CD14-positive monocyte (primary cell): ENCODE data around the gene SLC36A3. TPM values are rescaled to one million over a fixed set of nuclear protein-coding genes. Genes with fewer than 3 reads are reported as not detected.

Experiments
- DNase-seq, 3 donors: peaks; one replicate each; pipeline ENCODE4 v3.0.0-alpha.2; 2011 to 2022
- H2AFZ ChIP-seq: 2 replicates; pipeline ENCODE4 v1.6.0; 2012; ENCODE audit warnings: mild to moderate bottlenecking, low read depth, low read length, inconsistent platforms; ENCODE audit not compliant: insufficient read depth, poor library complexity, severe bottlenecking
- H3K27ac ChIP-seq, 2 donors: 1 replicate in 1 of 2; 2 replicates in 1 of 2; pipeline ENCODE4 v1.5.1; 2012 to 2013; ENCODE audit warnings: low read length in 2 of 2, control low read depth in 1 of 2, inconsistent platforms in 1 of 2, low read depth in 1 of 2, mild to moderate bottlenecking in 1 of 2
- H3K27me3 ChIP-seq, 2 donors: one replicate each; pipeline versions ENCODE4 v1.6.0 to v1.6.1; 2011 to 2013; ENCODE audit warnings: low read length in 2 of 2; ENCODE audit not compliant: control insufficient read depth in 2 of 2, insufficient read depth in 2 of 2
- H3K36me3 ChIP-seq, 2 donors: replicated peaks in 1 of 2; 1 replicate in 1 of 2; 2 replicates in 1 of 2; pipeline versions ENCODE4 v1.5.1 to v1.6.1; 2012 to 2013; ENCODE audit warnings: low read length in 2 of 2, control low read depth in 1 of 2, inconsistent platforms in 1 of 2, mild to moderate bottlenecking in 1 of 2; ENCODE audit not compliant: insufficient read depth in 2 of 2, control insufficient read depth in 1 of 2
- H3K4me1 ChIP-seq, 2 donors: 1 replicate in 1 of 2; 2 replicates in 1 of 2; pipeline versions ENCODE4 v1.5.1 to v1.6.1; 2012 to 2013; ENCODE audit warnings: low read length in 2 of 2, control low read depth in 1 of 2, inconsistent platforms in 1 of 2, mild to moderate bottlenecking in 1 of 2, moderate library complexity in 1 of 2; ENCODE audit not compliant: insufficient read depth in 2 of 2, control insufficient read depth in 1 of 2
- H3K4me2 ChIP-seq: replicated peaks from 2 replicates; pipeline ENCODE3; 2012; ENCODE audit warnings: low read length, moderate library complexity, mild to moderate bottlenecking; ENCODE audit not compliant: poor library complexity, severe bottlenecking; ENCODE audit errors: extremely low read depth
- H3K4me3 ChIP-seq, 3 experiments: fragments of 200-600 bp in 1 of 3; sonication (generic) in 1 of 3; replicated peaks in 1 of 3; 1 replicate in 2 of 3; 2 replicates in 1 of 3; pipeline ENCODE4 v1.5.1; 2011 to 2013; ENCODE audit warnings: low read length in 3 of 3, mild to moderate bottlenecking in 3 of 3, control low read depth in 2 of 3, low read depth in 2 of 3, inconsistent platforms in 1 of 3, moderate library complexity in 1 of 3
- H3K79me2 ChIP-seq: 2 replicates; pipeline ENCODE4 v1.6.0; 2012; ENCODE audit warnings: mild to moderate bottlenecking, control low read depth, inconsistent platforms, low read length, moderate library complexity; ENCODE audit not compliant: insufficient read depth
- H3K9ac ChIP-seq: 2 replicates; pipeline ENCODE4 v1.6.0; 2017; ENCODE audit warnings: low read length, mild to moderate bottlenecking; ENCODE audit not compliant: insufficient read depth, poor library complexity, severe bottlenecking
- H3K9me3 ChIP-seq, 2 donors: replicated peaks in 1 of 2; 1 replicate in 1 of 2; 2 replicates in 1 of 2; pipeline versions ENCODE4 v1.5.1 to v1.6.1; 2012 to 2013; ENCODE audit warnings: low read length in 2 of 2, control low read depth in 1 of 2; ENCODE audit not compliant: control insufficient read depth in 1 of 2, insufficient read depth in 1 of 2
- H4K20me1 ChIP-seq: 2 replicates; pipeline ENCODE4 v1.6.0; 2012; ENCODE audit warnings: mild to moderate bottlenecking, low read length, control low read depth, moderate library complexity; ENCODE audit not compliant: insufficient read depth
- H3K27ac Mint-ChIP-seq, 7 donors: one replicate each; pipeline ENCODE4 v1.8.0; 2020; ENCODE audit warnings: mild to moderate bottlenecking in 7 of 7, mixed read lengths in 7 of 7, moderate library complexity in 6 of 7, inconsistent platforms in 2 of 7
- H3K27me3 Mint-ChIP-seq, 3 donors: one replicate each; pipeline ENCODE4 v1.8.0; 2021 to 2022; ENCODE audit warnings: low read depth in 3 of 3, mild to moderate bottlenecking in 3 of 3, mixed read lengths in 3 of 3, moderate library complexity in 3 of 3, inconsistent platforms in 1 of 3
- H3K36me3 Mint-ChIP-seq, 2 donors: one replicate each; pipeline ENCODE4 v1.8.0; 2020; ENCODE audit warnings: mixed read lengths in 2 of 2, inconsistent platforms in 1 of 2, mild to moderate bottlenecking in 1 of 2
- H3K4me1 Mint-ChIP-seq: one replicate; pipeline ENCODE4 v1.8.0; 2020; ENCODE audit warnings: mild to moderate bottlenecking, mixed read lengths
- H3K4me3 Mint-ChIP-seq, 2 donors: one replicate each; pipeline ENCODE4 v1.8.0; 2020; ENCODE audit warnings: mild to moderate bottlenecking in 2 of 2, mixed read lengths in 2 of 2, moderate library complexity in 1 of 2
- H3K9me3 Mint-ChIP-seq, 7 donors: one replicate each; pipeline ENCODE4 v1.8.0; 2020 to 2022; ENCODE audit warnings: mixed read lengths in 7 of 7, mild to moderate bottlenecking in 6 of 7, moderate library complexity in 6 of 7, inconsistent platforms in 2 of 7
- CTCF ChIP-seq: fragments of 200-600 bp; IDR thresholded peaks from one replicate; pipeline ENCODE4 v1.8.0; 2022; ENCODE audit warnings: antibody characterized with exemption, mild to moderate bottlenecking
- WGBS: methylation state at CpG from one replicate; pipeline ENCODE4 v1.1.5; 2013; ENCODE audit warnings: missing lambda C conversion rate; ENCODE audit not compliant: insufficient coverage; 5-methylcytosine and 5-hydroxymethylcytosine counted together
- intact Hi-C, 2 donors: fragments of 100-400 bp; cut with micrococcal nuclease; formaldehyde crosslinking; loops; one replicate each; pipeline versions ENCODE4 v1.15.0 to v1.15.1; 2023
- polyA plus RNA-seq, 3 donors: library from polyadenylated mRNA; depleted of rRNA in 1 of 3; unstranded in 2 of 3; stranded (reverse) in 1 of 3; fragments of 300-500 nt in 2 of 3; fragments of >200 nt in 1 of 3; fragmentation: Illumina TruSeq in 2 of 3; gene quantifications; 1 replicate in 2 of 3; 2 replicates in 1 of 3; pipeline ENCODE4 v1.2.3, GENCODE V29; 2012 to 2021

The SLC36A3 gene
- polyA plus RNA-seq, 3 donors: not detected

DNA sequence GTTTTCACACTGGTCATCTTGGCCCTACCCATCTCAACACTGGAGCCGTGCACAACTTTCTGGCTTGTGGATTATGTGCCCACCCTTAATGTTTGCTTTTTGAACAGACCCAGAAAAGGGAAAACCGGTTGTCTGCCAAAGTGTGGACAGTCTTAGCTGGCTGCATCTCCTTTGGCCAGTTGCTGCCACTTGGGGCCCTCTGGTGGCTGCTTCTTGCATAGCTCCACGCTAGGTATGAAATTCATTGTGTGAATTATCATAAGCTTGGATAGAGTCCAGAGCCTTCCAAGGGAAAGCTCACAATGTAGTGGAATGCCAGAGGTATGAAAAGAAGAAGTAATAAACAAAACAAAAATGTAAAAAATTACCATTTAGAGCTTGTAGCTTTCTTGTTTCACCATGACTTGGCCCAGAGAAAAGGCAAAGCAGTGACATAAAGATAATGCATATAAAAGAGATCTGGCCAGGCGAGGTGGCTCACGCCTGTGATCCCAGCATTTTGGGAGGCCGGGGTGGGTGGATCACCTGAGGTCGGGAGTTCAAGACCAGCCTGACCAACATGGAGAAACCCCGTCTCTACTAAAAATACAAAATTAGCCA is 12.5 kb upstream of the SLC36A3 start:
- no peaks in the 10 kb centered on the region for H3K79me2 ChIP-seq
- H3K4me2 ChIP-seq: no peak overlapping the region
- H3K27me3 ChIP-seq: no peaks in the 10 kb centered on the region
- Mint-ChIP-seq H3K4me1 (no peaks in the 10 kb centered on the region), H3K9me3 (peaks cover 0 to 7% (median 3%) of the 10 kb centered on the region in 7 donors), H3K27me3 (peaks cover 3 to 7% (median 4%) of the 10 kb centered on the region in 3 donors), H3K36me3 (no peaks in the 10 kb centered on the region), H3K4me3 (no peak overlapping the region), H3K27ac (peak overlapping the region in 1 of 7 donors; percentile 21)
- no peak overlapping the region for H3K27ac ChIP-seq
- H3K9ac ChIP-seq: no peak overlapping the region
- peak; percentile 29 to 63 (median 60) for DNase-seq
- no peak overlapping the region for H3K4me3 ChIP-seq
- WGBS: 0% methylated on average over 1 of the region's 8 CpGs
- H4K20me1 ChIP-seq: no peaks in the 10 kb centered on the region
- no peaks in the 10 kb centered on the region for H3K36me3 ChIP-seq
- no peak overlapping the region for H2AFZ ChIP-seq
- TF ChIP-seq CTCF: peak; percentile 88
- intact Hi-C loops: no loop called here
- H3K4me1 ChIP-seq: no peaks in the 10 kb centered on the region
- H3K9me3 ChIP-seq: peaks cover 0 to 2% of the 10 kb centered on the region in 2 donors

DNA sequence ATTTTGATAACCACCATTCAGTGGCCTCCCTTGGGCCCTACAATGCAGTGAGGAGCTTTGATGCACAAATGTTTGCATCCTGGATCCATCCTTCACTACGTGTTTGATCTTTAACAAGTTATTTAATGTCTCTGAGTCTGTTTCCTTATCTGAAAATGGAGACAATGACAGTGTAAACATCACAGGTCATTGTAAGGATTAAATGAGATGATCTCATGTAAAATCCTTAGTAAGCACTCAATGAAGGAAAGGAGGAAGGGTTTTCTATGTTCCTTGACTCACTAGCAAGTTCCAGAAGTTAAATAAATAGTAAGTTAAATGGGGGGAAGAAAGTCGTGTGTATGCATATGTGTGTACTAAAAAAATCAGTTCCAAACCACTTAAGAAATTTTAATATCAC is 9.8 kb upstream of the SLC36A3 start:
- no peak overlapping the region for H2AFZ ChIP-seq
- DNase-seq: no peak
- no peaks in the 10 kb centered on the region for H4K20me1 ChIP-seq
- intact Hi-C loops: no loop called here
- peaks cover 7 to 10% of the 10 kb centered on the region in 2 donors for H3K9me3 ChIP-seq
- no peak for TF ChIP-seq CTCF
- H3K9me3 Mint-ChIP-seq: peaks cover 5 to 19% (median 11%) of the 10 kb centered on the region in 7 donors
- H3K36me3 ChIP-seq: no peaks in the 10 kb centered on the region
- peaks cover 3 to 7% (median 3%) of the 10 kb centered on the region in 3 donors for H3K27me3 Mint-ChIP-seq
- H3K27ac Mint-ChIP-seq: no peak overlapping the region
- no peaks in the 10 kb centered on the region for H3K36me3 Mint-ChIP-seq
- no peaks in the 10 kb centered on the region for H3K4me1 ChIP-seq
- H3K27me3 ChIP-seq: no peaks in the 10 kb centered on the region
- WGBS: no CpG with 5 or more reads among the region's 2 CpGs
- H3K4me3 ChIP-seq: no peak overlapping the region
- no peak overlapping the region for H3K4me3 Mint-ChIP-seq
- no peaks in the 10 kb centered on the region for H3K4me1 Mint-ChIP-seq
- H3K9ac ChIP-seq: no peak overlapping the region
- H3K27ac ChIP-seq: no peak overlapping the region
- no peak overlapping the region for H3K4me2 ChIP-seq
- no peaks in the 10 kb centered on the region for H3K79me2 ChIP-seq
